Measurements from ENCODE around the gene LMNA. TPM values are rescaled to one million over a fixed set of nuclear protein-coding genes. Genes with fewer than 3 reads are reported as not detected.

LMNA gene
- total and polyA plus RNA-seq, 8 donors = 53.1 to 630 (median 244) TPM

GRCh38 chr1:156072251-156072650 lies 42.3 kb upstream of the LMNA start:
- peaks cover 0 to 28% (median 9%) of the 10 kb centered on the region in 4 donors for H3K4me1 ChIP-seq
- peaks cover 0 to 11% (median 0%) of the 10 kb centered on the region in 3 donors for H3K27me3 ChIP-seq
- no peak overlapping the region for H3K4me3 ChIP-seq
- no peak for TF ChIP-seq POLR2AphosphoS5 (IDR thresholded peaks at IDR 0.05)
- TF ChIP-seq EP300 (IDR thresholded peaks at IDR 0.05) = no peak
- TF ChIP-seq, protein P1, sequence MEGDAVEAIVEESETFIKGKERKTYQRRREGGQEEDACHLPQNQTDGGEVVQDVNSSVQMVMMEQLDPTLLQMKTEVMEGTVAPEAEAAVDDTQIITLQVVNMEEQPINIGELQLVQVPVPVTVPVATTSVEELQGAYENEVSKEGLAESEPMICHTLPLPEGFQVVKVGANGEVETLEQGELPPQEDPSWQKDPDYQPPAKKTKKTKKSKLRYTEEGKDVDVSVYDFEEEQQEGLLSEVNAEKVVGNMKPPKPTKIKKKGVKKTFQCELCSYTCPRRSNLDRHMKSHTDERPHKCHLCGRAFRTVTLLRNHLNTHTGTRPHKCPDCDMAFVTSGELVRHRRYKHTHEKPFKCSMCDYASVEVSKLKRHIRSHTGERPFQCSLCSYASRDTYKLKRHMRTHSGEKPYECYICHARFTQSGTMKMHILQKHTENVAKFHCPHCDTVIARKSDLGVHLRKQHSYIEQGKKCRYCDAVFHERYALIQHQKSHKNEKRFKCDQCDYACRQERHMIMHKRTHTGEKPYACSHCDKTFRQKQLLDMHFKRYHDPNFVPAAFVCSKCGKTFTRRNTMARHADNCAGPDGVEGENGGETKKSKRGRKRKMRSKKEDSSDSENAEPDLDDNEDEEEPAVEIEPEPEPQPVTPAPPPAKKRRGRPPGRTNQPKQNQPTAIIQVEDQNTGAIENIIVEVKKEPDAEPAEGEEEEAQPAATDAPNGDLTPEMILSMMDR (IDR thresholded peaks at IDR 0.05) = no peak
- TF ChIP-seq POLR2A (IDR thresholded peaks at IDR 0.05) = no peak
- no peaks in the 10 kb centered on the region for H3K9me3 ChIP-seq
- H3K27ac ChIP-seq = no peak overlapping the region
- intact Hi-C loops (cut with DNase I; ENCODE audit: low total_unique reads) = no loop called here
- 62 to 73% (median 65%) methylated on average over 6 of the region's 6 CpGs for WGBS, 5 donors
- no peak for DNase-seq
- H3K36me3 ChIP-seq = peaks cover 5 to 56% (median 33%) of the 10 kb centered on the region in 4 donors

DNA sequence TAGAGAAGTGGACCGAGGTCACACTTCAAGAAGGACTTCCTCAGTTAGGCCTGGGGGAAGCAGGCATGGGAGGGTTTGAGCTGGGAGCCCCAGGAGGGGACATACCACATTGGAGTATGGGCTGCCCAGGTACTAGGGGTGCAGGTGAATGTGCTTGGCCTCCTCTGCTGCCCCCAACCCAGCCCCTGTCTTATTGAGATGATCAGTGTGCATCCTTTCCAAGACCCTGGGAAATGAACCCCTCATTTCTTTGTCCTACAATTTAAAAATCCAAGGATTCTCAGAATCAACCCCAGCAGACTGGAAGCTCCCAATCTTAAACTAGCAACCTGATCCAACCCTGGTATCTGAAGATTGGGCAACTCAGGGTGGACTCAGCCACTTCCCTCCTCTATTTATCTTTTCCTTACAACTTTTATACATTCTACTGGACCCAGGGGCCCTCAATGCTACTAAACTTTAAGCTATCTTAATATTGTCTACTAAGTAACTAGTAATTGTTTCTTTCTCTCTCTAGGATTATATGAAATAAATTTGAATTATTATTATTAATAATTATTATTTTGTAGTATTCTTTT lies 41.3 kb upstream of the LMNA start:
- Histone ChIP-seq H3K27ac (no peak overlapping the region), H3K4me3 (no peak overlapping the region), H3K4me1 (peaks cover 0 to 28% (median 9%) of the 10 kb centered on the region in 4 donors), H3K9me3 (no peaks in the 10 kb centered on the region), H3K36me3 (peaks cover 5 to 47% (median 30%) of the 10 kb centered on the region in 4 donors), H3K27me3 (peaks cover 0 to 11% (median 0%) of the 10 kb centered on the region in 3 donors)
- no peak for TF ChIP-seq EP300 (IDR thresholded peaks at IDR 0.05)
- TF ChIP-seq, protein P1 (IDR thresholded peaks at IDR 0.05) = no peak
- TF ChIP-seq POLR2AphosphoS5 (IDR thresholded peaks at IDR 0.05) = no peak
- no peak for TF ChIP-seq POLR2A (IDR thresholded peaks at IDR 0.05)
- 0 to 50% (median 22%) methylated on average over 1 of the region's 1 CpG for WGBS, 5 donors
- no peak for DNase-seq
- intact Hi-C loops (cut with DNase I; ENCODE audit: low total_unique reads) = no loop called here

DNA sequence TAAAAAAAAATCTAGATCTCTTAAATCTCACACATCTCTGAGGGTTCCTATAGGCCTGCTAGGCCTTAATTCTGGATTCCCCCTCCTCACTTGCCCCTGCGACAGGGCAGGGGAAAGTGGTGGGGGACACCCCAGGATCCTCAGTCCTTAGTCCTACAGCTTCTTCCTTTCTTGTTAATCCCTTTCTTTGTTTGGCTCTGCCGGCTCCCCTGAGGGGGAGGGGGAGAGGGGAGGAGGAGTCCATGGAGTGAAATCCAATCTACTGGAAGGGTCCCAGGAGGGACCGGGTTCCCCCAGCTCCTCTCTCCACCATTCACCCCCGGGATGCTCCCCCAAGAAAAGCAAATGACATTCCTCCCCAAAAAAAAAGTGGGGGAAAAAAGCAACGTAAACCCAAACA lies 40.8 kb upstream of the LMNA start:
- DNase-seq = no peak
- intact Hi-C loops (cut with DNase I; ENCODE audit: low total_unique reads) = no loop called here
- peaks cover 5 to 42% (median 27%) of the 10 kb centered on the region in 4 donors for H3K36me3 ChIP-seq
- TF ChIP-seq POLR2AphosphoS5 (IDR thresholded peaks at IDR 0.05) = no peak
- no peak for TF ChIP-seq POLR2A (IDR thresholded peaks at IDR 0.05)
- TF ChIP-seq, protein P1 (IDR thresholded peaks at IDR 0.05) = no peak
- H3K4me3 ChIP-seq = no peak overlapping the region
- 55 to 67% (median 59%) methylated on average over 5 of the region's 5 CpGs for WGBS, 5 donors
- H3K27ac ChIP-seq = no peak overlapping the region
- peaks cover 0 to 11% (median 0%) of the 10 kb centered on the region in 3 donors for H3K27me3 ChIP-seq
- no peaks in the 10 kb centered on the region for H3K9me3 ChIP-seq
- peaks cover 0 to 28% (median 9%) of the 10 kb centered on the region in 4 donors for H3K4me1 ChIP-seq

DNA sequence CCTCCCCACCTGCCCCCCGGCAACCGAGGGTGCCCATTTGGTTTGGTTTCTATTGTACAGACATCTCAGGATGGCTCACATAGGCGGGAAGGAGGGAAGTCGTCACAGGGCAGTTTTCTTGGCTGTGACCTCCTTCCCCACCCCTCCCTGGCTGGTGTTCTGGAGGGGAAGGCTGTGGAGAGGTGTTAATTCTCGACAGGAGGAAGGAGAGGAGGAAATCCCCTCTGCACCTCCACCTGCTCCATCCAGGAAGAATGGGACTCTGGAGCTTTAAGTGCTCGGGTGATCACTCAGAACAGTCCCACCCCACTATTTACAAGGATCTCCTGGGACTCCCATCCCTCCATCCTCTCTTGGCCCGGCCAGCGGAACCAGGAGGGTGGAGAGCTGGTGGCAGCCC lies 39.9 kb upstream of the LMNA start:
- 54 to 66% (median 58%) methylated on average over 7 to 8 of the region's 8 CpGs for WGBS, 5 donors
- Histone ChIP-seq H3K36me3 (peaks cover 5 to 32% (median 22%) of the 10 kb centered on the region in 4 donors), H3K27ac (no peak overlapping the region), H3K4me1 (peaks cover 0 to 28% (median 9%) of the 10 kb centered on the region in 4 donors), H3K9me3 (no peaks in the 10 kb centered on the region), H3K27me3 (peaks cover 0 to 11% (median 0%) of the 10 kb centered on the region in 3 donors), H3K4me3 (no peak overlapping the region)
- no peak for DNase-seq
- no peak for TF ChIP-seq EP300 (IDR thresholded peaks at IDR 0.05)
- TF ChIP-seq, protein P1 (IDR thresholded peaks at IDR 0.05) = no peak
- no peak for TF ChIP-seq POLR2AphosphoS5 (IDR thresholded peaks at IDR 0.05)
- no peak for TF ChIP-seq POLR2A (IDR thresholded peaks at IDR 0.05)
- intact Hi-C loops (cut with DNase I; ENCODE audit: low total_unique reads) = no loop called here

Measured in stomach (tissue), 9 donors.